B cell (primary cell): Measurements from ENCODE around the gene MAJIN. TPM values are rescaled to one million over a fixed set of nuclear protein-coding genes. Genes with fewer than 3 reads are reported as not detected.

Experiments used
- ATAC-seq: fragments of 200-7000 bp; cut with Tn5 transposase; one replicate; pipeline ENCODE4 v1.10.0; 2021; ENCODE audit warnings: low read depth, mild to moderate bottlenecking, moderate number of reproducible peaks, moderate library complexity
- CTCF ChIA-PET: fragments of 350-600 bp; sonication (Branson Sonifier 250); formaldehyde crosslinking; loops from one replicate; lab custom pipeline; 2021; ENCODE audit warnings: antibody characterized with exemption, inconsistent platforms; lab: Charles Lee
- POLR2A ChIA-PET: fragments of 350-600 bp; sonication (Branson Sonifier 250); formaldehyde crosslinking; loops from one replicate; lab custom pipeline; 2021; ENCODE audit warnings: antibody characterized with exemption; lab: Charles Lee
- DNase-seq: peaks from one replicate; pipeline ENCODE4 v3.0.0; 2013
- H2AFZ ChIP-seq: 2 replicates; pipeline ENCODE4 v1.6.1; 2012; ENCODE audit warnings: mild to moderate bottlenecking, low read depth, low read length; ENCODE audit not compliant: insufficient read depth, poor library complexity, severe bottlenecking
- H3K27ac ChIP-seq, 2 donors: 1 replicate in 1 of 2; 2 replicates in 1 of 2; pipeline ENCODE4 v1.5.1; 2012 to 2013; ENCODE audit warnings: low read length in 2 of 2, mild to moderate bottlenecking in 2 of 2, moderate library complexity in 1 of 2
- H3K27me3 ChIP-seq, 4 experiments: fragments of 200-600 bp in 1 of 4; sonication (generic) in 1 of 4; replicated peaks in 1 of 4; 1 replicate in 2 of 4; 2 replicates in 2 of 4; pipeline versions ENCODE4 v1.6.1 to v1.7.0; 2013 to 2016; ENCODE audit warnings: low read length in 3 of 4, mild to moderate bottlenecking in 2 of 4, mixed read lengths in 1 of 4, moderate library complexity in 1 of 4; ENCODE audit not compliant: insufficient read depth in 4 of 4, control insufficient read depth in 3 of 4; ENCODE audit errors: control extremely low read depth in 1 of 4
- H3K36me3 ChIP-seq, 2 experiments: replicated peaks in 1 of 2; 1 replicate in 1 of 2; 2 replicates in 1 of 2; pipeline versions ENCODE4 v1.6.1 to v1.7.1; 2013; ENCODE audit warnings: low read length in 1 of 2; ENCODE audit not compliant: insufficient read depth in 2 of 2, control insufficient read depth in 1 of 2; ENCODE audit errors: control extremely low read depth in 1 of 2, extremely low read depth in 1 of 2
- H3K4me1 ChIP-seq, 2 donors: fragments of 200-600 bp in 1 of 2; sonication (generic) in 1 of 2; 1 replicate in 1 of 2; 2 replicates in 1 of 2; pipeline versions ENCODE4 v1.5.1 to v1.6.1; 2013 to 2017; ENCODE audit warnings: low read length in 2 of 2; ENCODE audit not compliant: control insufficient read depth in 2 of 2, insufficient read depth in 2 of 2
- H3K4me2 ChIP-seq: replicated peaks from 2 replicates; pipeline ENCODE3; 2012; ENCODE audit warnings: mild to moderate bottlenecking, low read depth, low read length; ENCODE audit not compliant: poor library complexity, severe bottlenecking
- H3K4me3 ChIP-seq, 5 experiments: fragments of 200-600 bp in 1 of 5; sonication (generic) in 1 of 5; 1 replicate in 3 of 5; 2 replicates in 2 of 5; pipeline versions ENCODE4 v1.5.1 to v1.7.0; 2011 to 2016; ENCODE audit warnings: low read length in 4 of 5, mild to moderate bottlenecking in 4 of 5, low read depth in 2 of 5, control low read depth in 1 of 5, moderate library complexity in 1 of 5; ENCODE audit not compliant: insufficient read depth in 1 of 5; ENCODE audit errors: control extremely low read depth in 1 of 5, extremely low read depth in 1 of 5
- H3K79me2 ChIP-seq: fragments of 200-600 bp; sonication (generic); one replicate; pipeline ENCODE4 v1.6.0; 2016; ENCODE audit warnings: low read length; ENCODE audit not compliant: control insufficient read depth, insufficient read depth
- H3K9ac ChIP-seq: fragments of 200-600 bp; sonication (generic); 2 replicates; pipeline ENCODE4 v1.6.1; 2017; ENCODE audit warnings: mild to moderate bottlenecking, low read length, moderate library complexity
- H3K9me3 ChIP-seq, 3 donors: one replicate each; pipeline versions ENCODE4 v1.6.1 to v1.7.1; 2013; ENCODE audit warnings: low read length in 2 of 3; ENCODE audit not compliant: control insufficient read depth in 2 of 3, insufficient read depth in 1 of 3; ENCODE audit errors: control extremely low read depth in 1 of 3
- H4K20me1 ChIP-seq: 2 replicates; pipeline ENCODE4 v1.6.0; 2012; ENCODE audit warnings: mild to moderate bottlenecking, low read length; ENCODE audit not compliant: insufficient read depth, control insufficient read depth, poor library complexity, severe bottlenecking
- H3K27ac Mint-ChIP-seq: one replicate; pipeline ENCODE4 v1.8.0; 2021; ENCODE audit warnings: mixed read lengths
- H3K27me3 Mint-ChIP-seq: one replicate; pipeline ENCODE4 v1.8.0; 2021; ENCODE audit warnings: mixed read lengths
- H3K4me1 Mint-ChIP-seq: one replicate; pipeline ENCODE4 v1.8.0; 2021; ENCODE audit warnings: mixed read lengths
- H3K4me3 Mint-ChIP-seq: one replicate; pipeline ENCODE4 v1.8.0; 2021; ENCODE audit warnings: mixed read lengths
- H3K9me3 Mint-ChIP-seq: one replicate; pipeline ENCODE4 v1.8.0; 2022; ENCODE audit warnings: mixed read lengths; ENCODE audit not compliant: insufficient read depth
- EZH2 ChIP-seq: IDR thresholded peaks from 2 replicates; pipeline ENCODE4 v1.6.1; 2012; ENCODE audit warnings: borderline replicate concordance, low read depth, mild to moderate bottlenecking, moderate library complexity, low read length; ENCODE audit not compliant: insufficient read depth, poor library complexity, severe bottlenecking
- WGBS: methylation state at CpG from one replicate; pipeline ENCODE4 v1.1.5; 2013; ENCODE audit warnings: missing lambda C conversion rate; ENCODE audit not compliant: insufficient coverage; 5-methylcytosine and 5-hydroxymethylcytosine counted together
- intact Hi-C: fragments of 100-400 bp; cut with micrococcal nuclease; formaldehyde crosslinking; loops from one replicate; pipeline ENCODE4 v1.10.0; 2022
- polyA plus RNA-seq: library from polyadenylated mRNA; depleted of rRNA; stranded (reverse); fragments of >200 nt; gene quantifications from 2 replicates; pipeline ENCODE4 v1.2.3, GENCODE V29; 2012
- total RNA-seq, 2 donors: library from RNA; stranded (reverse); fragments of 120-200 nt in 1 of 2; gene quantifications; 1 replicate in 1 of 2; 2 replicates in 1 of 2; pipeline versions ENCODE4 v1.2.3 to v1.2.4, GENCODE V29; 2013 to 2022
- TF ChIP-seq, protein P1 (sequence below): fragments of 200-600 bp; IDR thresholded peaks from one replicate; pipeline ENCODE4 v1.8.0; 2022; ENCODE audit warnings: antibody characterized with exemption, mild to moderate bottlenecking

MAJIN gene
- total and polyA plus RNA-seq, 2 donors (not counting 1 experiment from before 2014, with no cell fraction given) = 0.71 to 2.4 TPM

DNA sequence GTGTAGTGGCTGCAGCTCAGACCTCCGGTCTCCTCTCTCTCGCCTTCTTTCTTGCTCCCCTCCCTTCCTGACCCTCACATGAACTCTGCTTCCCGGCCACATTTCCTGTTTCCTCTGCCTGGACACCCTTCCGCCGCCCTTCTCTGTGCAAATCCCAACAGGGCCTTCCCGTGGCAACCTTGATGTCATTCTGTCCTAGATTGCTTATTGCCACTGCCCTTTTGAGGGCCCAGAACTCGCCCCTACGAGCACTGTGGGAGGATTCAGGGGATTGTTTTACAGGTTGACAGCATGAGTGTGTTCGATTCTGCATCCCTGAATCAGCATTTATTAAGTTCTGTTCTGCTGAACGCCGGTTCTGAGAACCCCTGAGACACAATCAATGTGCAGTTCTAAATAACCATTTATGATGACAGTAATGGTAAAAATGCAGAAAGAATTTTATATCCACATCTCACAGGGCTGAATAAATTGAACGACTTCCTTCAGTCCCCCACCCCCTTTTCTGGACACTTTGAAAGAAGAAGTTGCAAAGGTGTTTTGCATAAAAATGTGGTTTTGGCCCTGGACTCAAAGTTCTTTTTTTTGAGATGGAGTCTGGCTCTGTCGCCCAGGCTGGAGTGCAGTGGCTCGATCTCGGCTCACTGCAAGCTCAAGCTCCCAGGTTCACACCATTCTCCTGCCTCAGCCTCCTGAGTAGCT is 18.5 kb upstream of the MAJIN start:
- intact Hi-C loops = loop anchor here (2.0 kb wide), 1 partner anchor 66 kb away; the partner anchor contains the start of gene PPP2R5B
- WGBS = 21% methylated on average over 12 of the region's 15 CpGs
- Histone ChIP-seq H4K20me1 (no peaks in the 10 kb centered on the region), H3K4me1 (peaks cover 38 to 50% of the 10 kb centered on the region in 2 donors), H3K4me2 (peak overlapping the region; percentile 82), H3K36me3 (no peaks in the 10 kb centered on the region), H3K9me3 (peaks cover 0 to 4% (median 0%) of the 10 kb centered on the region in 3 donors), H3K79me2 (no peaks in the 10 kb centered on the region), H2AFZ (peak overlapping the region; percentile 43), H3K4me3 (peak overlapping the region; percentile 14 to 62 (median 17)), H3K9ac (peak overlapping the region; percentile 58), H3K27ac (peak overlapping the region in 1 of 2 donors; percentile 26), H3K27me3 (no peaks in the 10 kb centered on the region)
- ChIA-PET CTCF (interaction anchor here (0.7 to 1.8 kb wide), 2 partner anchors 142 to 315 kb away, joined by 4 read pairs; no protein-coding TSS in a partner anchor), POLR2A (no interaction called here)
- peak; percentile 65 for DNase-seq
- Mint-ChIP-seq H3K27me3 (no peaks in the 10 kb centered on the region), H3K9me3 (no peaks in the 10 kb centered on the region), H3K4me3 (peak overlapping the region; percentile 69), H3K27ac (peak overlapping the region; percentile 77), H3K4me1 (peaks cover 45% of the 10 kb centered on the region)
- TF ChIP-seq, protein P1, sequence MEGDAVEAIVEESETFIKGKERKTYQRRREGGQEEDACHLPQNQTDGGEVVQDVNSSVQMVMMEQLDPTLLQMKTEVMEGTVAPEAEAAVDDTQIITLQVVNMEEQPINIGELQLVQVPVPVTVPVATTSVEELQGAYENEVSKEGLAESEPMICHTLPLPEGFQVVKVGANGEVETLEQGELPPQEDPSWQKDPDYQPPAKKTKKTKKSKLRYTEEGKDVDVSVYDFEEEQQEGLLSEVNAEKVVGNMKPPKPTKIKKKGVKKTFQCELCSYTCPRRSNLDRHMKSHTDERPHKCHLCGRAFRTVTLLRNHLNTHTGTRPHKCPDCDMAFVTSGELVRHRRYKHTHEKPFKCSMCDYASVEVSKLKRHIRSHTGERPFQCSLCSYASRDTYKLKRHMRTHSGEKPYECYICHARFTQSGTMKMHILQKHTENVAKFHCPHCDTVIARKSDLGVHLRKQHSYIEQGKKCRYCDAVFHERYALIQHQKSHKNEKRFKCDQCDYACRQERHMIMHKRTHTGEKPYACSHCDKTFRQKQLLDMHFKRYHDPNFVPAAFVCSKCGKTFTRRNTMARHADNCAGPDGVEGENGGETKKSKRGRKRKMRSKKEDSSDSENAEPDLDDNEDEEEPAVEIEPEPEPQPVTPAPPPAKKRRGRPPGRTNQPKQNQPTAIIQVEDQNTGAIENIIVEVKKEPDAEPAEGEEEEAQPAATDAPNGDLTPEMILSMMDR = no peak
- no peak for TF ChIP-seq EZH2
- ATAC-seq = peak; percentile 61

DNA sequence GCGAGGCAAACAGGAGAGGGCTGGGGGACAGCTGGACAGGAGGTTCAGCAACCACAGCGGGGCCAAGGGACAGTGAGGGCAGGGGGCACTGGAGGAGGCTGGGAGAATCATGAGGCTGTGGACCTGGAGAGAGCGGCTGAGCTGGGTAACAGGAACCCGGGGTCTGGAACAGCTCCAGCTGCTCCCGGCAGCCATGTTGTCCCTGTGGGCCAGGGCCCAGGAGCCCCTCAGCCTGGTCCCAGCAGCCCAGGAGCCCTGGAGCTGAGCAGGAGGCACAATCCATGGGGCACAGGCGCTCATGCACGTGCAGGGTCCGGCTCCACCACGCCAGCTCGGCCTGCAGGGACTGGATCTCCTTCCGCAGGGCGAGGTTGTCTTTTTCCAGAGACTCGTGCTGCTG is 17.5 kb upstream of the MAJIN start:
- CTCF ChIA-PET = no interaction called here
- Histone ChIP-seq H2AFZ (no peak overlapping the region), H3K79me2 (no peaks in the 10 kb centered on the region), H4K20me1 (no peaks in the 10 kb centered on the region), H3K9ac (no peak overlapping the region), H3K4me3 (no peak overlapping the region), H3K36me3 (no peaks in the 10 kb centered on the region), H3K4me2 (peak overlapping the region; percentile 82), H3K9me3 (peaks cover 0 to 4% (median 0%) of the 10 kb centered on the region in 3 donors), H3K4me1 (peaks cover 45 to 59% of the 10 kb centered on the region in 2 donors), H3K27ac (no peak overlapping the region), H3K27me3 (no peaks in the 10 kb centered on the region)
- POLR2A ChIA-PET = interaction anchor here (0.6 kb wide), 1 partner anchor 34 kb away, joined by 5 read pairs; no protein-coding TSS in a partner anchor
- Mint-ChIP-seq H3K4me1 (peaks cover 53% of the 10 kb centered on the region), H3K9me3 (no peaks in the 10 kb centered on the region), H3K4me3 (no peak overlapping the region), H3K27ac (no peak overlapping the region), H3K27me3 (no peaks in the 10 kb centered on the region)
- intact Hi-C loops = no loop called here
- ATAC-seq = no peak
- no peak for DNase-seq
- TF ChIP-seq EZH2 = no peak
- TF ChIP-seq, protein P1 = no peak
- 93% methylated on average over 13 of the region's 13 CpGs for WGBS
